Renal pelvis (tissue), 4 donors: ENCODE data around the gene KIF26B. TPM values are rescaled to one million over a fixed set of nuclear protein-coding genes. Genes with fewer than 3 reads are reported as not detected.

Source experiments
- DNase-seq: peaks from one replicate; pipeline ENCODE4 v3.0.0-alpha.2; 2013
- polyA plus RNA-seq, 3 donors: library from polyadenylated mRNA; unstranded; fragments of 120-200 nt; gene quantifications; one replicate each; pipeline ENCODE4 v1.2.1, GENCODE V29; 2013; ENCODE audit not compliant: insufficient read length in 3 of 3

KIF26B gene
- polyA plus RNA-seq, 3 donors, result 29.9 to 39.3 (median 34.1) TPM

DNA sequence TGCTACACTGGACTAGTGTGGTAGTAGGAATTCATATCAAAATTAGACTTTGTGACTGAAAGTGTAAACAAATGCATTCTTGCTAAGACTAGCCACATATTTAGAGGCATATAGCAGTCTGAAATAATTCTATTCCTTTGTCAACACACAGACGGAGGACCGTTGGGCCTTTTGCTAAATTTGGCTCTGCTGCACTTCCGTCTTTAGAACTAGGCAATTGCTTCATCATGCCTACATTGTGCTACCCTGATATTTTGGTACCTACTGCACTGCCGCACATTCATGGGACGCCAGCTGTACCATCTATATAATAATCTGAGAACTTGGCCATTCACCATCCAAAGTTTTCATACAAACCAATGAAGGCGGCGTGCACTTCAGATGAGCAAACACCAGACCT lies 346.8 kb downstream of the KIF26B start:
- no peak for DNase-seq

GRCh38 chr1:245503548-245503947 lies 348.8 kb downstream of the KIF26B start:
- no peak for DNase-seq

GRCh38 chr1:245510144-245510543 lies 355.4 kb downstream of the KIF26B start:
- no peak for DNase-seq

GRCh38 chr1:245512181-245512888 lies 357.6 kb downstream of the KIF26B start:
- no peak for DNase-seq

- peak; percentile 43 for DNase-seq
These were observed 358.3 kb downstream of the KIF26B start for GRCh38 chr1:245512980-245513578.

- DNase-seq, result no peak
These were observed 361.5 kb downstream of the KIF26B start for GRCh38 chr1:245516284-245516759.

- DNase-seq, result no peak
These were observed 365.8 kb downstream of the KIF26B start for GRCh38 chr1:245520611-245521010.

DNA sequence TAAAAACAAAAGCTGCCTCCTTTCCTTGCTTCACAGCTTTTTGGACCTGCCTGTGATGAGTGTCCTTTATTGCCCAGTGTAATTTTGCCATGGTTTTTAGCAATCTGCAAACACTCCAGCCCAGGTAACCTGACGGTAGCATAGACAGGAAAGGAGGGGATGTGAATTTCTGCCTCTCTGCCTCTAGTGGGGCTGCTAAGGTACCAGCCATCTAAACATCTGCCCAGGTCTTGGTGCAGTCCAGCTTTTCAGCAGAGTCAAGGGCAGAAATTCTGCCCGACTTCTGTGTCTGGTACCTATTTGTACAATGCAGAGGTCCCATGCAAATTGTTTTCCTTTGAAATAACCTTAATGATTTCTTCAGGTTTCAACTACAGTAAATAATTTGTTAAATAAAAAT lies 371.4 kb downstream of the KIF26B start:
- DNase-seq, result no peak

DNA sequence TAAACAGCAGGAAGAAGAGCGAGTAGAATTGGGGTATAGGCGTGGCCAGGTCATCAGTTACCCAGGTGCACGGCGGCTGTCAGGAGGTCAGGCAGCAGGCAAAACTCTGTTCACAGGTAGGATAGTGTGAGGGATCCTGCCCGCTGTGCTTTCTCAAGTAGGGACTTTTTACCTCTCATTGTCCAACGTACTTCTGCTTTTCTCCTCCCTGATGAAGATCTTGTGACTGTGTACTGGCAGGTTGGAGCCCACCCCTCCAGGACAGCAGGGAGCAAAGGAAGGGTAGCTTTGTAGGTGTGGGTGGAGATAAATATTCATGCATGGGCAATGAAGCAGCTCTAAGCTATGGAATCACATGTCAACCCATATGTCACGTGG lies 373.5 kb downstream of the KIF26B start:
- no peak for DNase-seq

DNA sequence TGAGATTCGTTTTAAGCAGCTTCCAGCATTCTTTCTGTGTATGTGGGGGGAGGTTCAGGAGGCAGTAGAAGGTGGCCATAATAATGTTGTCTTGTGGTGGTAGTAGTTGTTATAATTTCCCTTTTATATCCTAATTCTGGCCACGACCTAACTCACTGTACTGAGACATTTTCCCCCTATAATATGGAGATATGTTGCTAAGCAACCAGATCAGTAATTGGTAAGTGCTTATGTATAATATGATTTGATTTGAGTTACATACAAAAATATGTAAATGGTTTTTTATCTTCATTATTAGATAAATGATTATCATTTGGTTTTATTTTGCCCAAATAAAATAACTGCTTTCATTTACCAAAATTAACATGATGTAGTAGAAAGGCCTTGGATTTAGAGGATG lies 376.2 kb downstream of the KIF26B start:
- no peak for DNase-seq

- no peak for DNase-seq
These were observed 383.2 kb downstream of the KIF26B start for GRCh38 chr1:245537992-245538391.

DNA sequence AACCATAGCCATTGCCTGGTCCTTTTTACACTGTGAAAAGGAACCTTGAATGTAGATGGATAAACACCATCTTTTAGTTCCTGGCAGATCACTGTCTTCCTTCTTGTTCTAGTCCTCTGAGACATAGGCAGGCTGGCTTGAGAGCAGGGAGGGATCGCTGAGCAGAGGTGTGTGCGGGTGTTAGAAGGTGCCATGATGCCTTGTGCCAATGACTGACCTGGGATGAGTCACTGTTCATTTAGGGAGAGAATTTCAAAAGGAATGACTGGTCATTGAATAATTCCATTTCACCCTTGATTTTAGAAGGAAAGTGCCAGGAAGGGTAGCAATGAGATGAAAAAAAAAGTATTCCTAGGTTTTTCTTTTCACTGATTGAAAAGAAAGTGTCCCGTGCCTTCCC lies 383.9 kb downstream of the KIF26B start:
- no peak for DNase-seq

DNA sequence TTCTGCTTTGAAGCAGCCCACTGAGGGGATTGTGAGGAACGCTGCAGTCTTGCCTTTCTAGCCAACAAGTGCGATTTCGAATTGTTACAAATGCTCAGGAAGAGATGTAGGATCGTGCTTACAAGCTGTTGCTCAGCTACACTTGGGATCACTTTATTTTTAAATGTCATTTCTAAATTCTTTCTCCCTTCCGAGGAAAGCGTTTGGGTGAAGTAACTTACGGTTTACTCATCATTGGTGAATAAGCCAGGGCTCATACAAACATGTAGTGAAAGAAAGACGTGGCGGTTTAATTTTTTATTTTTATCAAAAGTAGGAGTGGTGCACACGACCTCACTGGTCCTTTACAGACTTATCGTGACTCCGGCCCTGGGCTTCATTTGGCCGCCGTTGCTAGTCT lies 386.6 kb downstream of the KIF26B start:
- DNase-seq, result no peak

DNA sequence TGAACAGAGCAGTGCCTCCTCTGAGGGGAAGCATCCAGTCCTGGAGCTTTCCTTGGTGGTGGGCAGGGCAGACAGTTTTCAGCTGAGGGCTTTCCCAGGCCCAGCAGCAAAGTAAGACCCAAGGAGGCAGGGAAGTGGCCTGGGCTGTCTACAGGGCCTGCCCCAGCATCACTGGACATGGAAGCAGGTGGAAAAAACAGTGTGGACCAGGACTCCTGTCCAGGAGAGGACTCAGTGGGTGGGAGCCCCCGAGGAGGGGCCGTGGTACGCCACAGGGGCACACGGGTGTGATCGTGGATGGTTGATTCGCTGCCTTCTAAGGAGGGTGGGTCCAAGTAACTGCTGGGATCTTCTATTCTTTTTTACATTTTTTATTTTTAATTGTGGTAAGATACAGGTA lies 387.6 kb downstream of the KIF26B start:
- no peak for DNase-seq

DNA sequence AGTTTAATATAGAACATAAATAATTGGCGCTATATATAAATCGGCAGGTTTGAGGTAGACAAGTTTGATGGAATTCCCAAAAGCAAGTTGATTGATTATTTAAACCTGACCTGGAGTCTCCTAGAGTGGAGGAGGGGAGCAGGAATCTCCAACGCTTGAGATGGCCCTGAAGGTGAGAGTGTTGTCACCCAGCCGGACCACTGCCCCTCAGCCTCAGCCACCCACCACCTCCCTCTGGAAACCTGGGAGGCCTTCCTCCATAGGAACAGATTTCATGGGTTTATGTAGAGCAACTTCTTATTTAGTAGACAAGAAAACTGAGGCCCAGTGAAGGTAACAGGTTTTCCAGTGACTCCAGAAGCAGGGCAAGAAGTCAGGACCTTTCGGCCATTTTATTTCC lies 389.5 kb downstream of the KIF26B start:
- DNase-seq, result no peak

GRCh38 chr1:245546875-245547274 lies 392.1 kb downstream of the KIF26B start:
- no peak for DNase-seq

DNA sequence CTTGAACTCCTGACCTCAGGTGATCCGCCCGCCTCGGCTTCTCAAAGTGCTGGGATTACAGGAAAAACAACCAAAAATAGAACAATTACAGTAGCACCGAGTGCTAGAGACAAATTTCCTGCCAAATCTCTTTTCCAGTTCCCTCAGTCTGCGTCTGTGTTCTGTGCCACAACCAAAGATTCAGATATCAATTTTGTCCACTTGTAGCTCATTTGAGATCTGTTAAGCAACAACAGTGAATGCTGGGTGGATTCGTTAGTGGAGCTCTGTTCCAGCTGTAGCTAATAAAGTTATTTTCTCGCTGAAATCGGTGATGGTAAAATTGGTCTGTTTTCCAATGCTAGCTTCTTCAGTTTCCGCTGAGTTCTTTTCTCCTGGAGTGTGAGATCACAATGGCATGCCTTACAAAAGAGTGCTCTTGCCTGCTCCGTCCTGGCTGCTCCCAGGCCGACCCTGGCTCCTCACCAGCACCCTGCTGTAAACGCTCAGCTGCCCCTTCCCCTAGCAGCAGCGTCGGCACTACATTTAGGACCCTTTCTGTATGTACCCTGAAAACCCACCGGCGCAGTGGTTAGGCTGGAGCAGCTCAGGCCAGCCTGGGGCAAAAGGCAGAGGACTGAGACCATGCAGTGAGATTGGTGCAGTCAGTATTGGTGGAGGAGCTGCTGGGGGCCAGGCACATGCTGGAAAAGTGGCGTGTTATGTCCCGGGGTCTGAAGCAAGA lies 395.4 kb downstream of the KIF26B start:
- DNase-seq, result no peak

DNA sequence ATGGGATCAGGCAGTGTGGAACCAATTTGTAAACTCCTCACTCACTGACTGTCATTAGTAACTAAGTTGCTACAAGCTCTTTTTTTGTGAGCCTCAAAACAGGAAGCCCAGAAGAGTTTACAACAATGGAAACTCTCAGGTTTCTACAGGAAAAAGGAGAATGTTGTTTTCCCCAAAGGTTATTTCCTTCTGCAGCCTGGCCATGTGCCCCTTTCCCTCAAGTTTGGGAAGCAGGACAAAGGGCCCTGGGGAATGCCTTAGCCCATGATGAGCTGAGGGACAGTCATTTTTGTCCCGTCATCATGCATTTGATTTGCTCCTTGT lies 395.9 kb downstream of the KIF26B start:
- DNase-seq, result peak; percentile 21

GRCh38 chr1:245551536-245551935 lies 396.8 kb downstream of the KIF26B start:
- DNase-seq, result no peak

- no peak for DNase-seq
These were observed 397.5 kb downstream of the KIF26B start for GRCh38 chr1:245552331-245552730.

DNA sequence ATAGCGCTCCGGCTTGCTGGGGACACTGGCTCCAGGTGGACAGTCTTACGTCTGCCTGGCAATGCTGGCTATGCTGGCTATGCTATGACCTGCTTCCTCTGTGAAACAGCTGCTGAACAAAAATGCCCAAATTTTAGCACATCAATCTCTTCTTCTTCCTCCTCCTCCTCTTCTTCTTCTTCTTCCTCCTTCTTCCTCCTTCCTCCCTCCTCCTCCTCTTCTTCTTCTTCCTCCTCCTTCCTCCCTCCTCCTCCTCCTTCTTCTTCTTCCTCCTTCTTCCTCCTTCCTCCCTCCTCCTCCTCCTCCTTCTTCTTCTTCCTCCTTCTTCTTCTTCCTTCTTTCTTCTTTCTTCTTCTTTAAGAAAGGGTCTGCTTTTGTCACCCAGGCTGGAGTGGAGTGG lies 401.3 kb downstream of the KIF26B start:
- DNase-seq, result no peak

GRCh38 chr1:245558069-245558468 lies 403.3 kb downstream of the KIF26B start:
- DNase-seq, result no peak

DNA sequence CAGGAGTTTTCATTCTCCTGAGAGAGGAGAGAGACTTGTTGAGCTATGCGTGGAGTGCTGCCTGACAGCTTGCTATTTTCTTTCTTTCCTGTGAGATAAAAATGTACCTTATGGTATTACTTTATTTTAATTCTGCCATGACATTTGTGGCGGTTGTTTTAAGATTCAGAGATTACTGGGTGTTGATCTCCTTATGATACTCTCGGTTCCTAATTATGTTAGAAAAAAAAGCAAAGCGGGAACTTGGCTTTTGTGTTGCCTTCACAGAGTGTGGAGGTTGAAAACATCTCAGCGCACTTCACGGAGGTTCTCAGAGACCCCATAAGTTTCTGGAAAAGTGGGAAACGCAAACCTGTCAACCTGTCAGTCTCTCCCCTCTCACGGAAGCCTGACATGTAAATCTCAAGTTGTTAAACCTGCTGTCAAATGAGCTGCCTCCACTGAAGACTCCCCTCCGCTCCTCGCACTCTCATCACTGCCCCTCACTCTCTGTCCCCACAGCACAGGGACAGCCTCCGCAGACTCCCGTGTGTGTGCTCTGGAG lies 405.6 kb downstream of the KIF26B start:
- DNase-seq, result no peak
